Measurements from ENCODE around the gene NELFCD. TPM values are rescaled to one million over a fixed set of nuclear protein-coding genes. Genes with fewer than 3 reads are reported as not detected.

The NELFCD gene
- polyA plus RNA-seq, 1 of the 3 experiments (the other 2 are of a cell fraction) = 90.0 TPM

GRCh38 chr20:58973866-58974265 lies 7.2 kb upstream of the NELFCD start:
- Histone ChIP-seq H3K79me2 (ENCODE audit: insufficient read depth) (no peaks in the 10 kb centered on the region), H3K4me1 (ENCODE audit: control insufficient read depth in 1 of 2, insufficient read depth in 2 of 2, low read depth in 1 of 2, low read length in 1 of 2) (no peaks in the 10 kb centered on the region), H2AFZ (ENCODE audit: low read depth) (no peak overlapping the region), H3K9me3 (peaks cover 4% of the 10 kb centered on the region; the same call in 1 of the 2 replicates), H3K27ac (ENCODE audit: low read depth in 2 of 2, low read length in 1 of 2) (no peak overlapping the region), H3K36me3 (replicated peaks in 1 of 2; ENCODE audit: control insufficient read depth in 1 of 2, insufficient read depth in 2 of 2, low read length in 1 of 2) (no peaks in the 10 kb centered on the region), H3K9me2 (no peaks in the 10 kb centered on the region), H3K9ac (no peak overlapping the region), H3K4me2 (no peak overlapping the region), H4K20me1 (ENCODE audit: insufficient read depth) (no peaks in the 10 kb centered on the region), H3F3A (replicated peaks; ENCODE audit: insufficient read depth) (no peaks in the 10 kb centered on the region), H3K27me3 (ENCODE audit: insufficient read depth) (no peaks in the 10 kb centered on the region), H3K4me3 (ENCODE audit: low read depth in 2 of 2, low read length in 1 of 2) (no peak overlapping the region)
- ChIA-PET POLR2A (no interaction called here), CTCF (no interaction called here)
- 64% methylated on average over 3 of the region's 3 CpGs for WGBS (ENCODE audit: low lambda C conversion rate)
- no peak for DNase-seq
- no peak for TF ChIP-seq USF2 (IDR thresholded peaks at IDR 0.05; ENCODE audit: borderline replicate concordance, low read depth, low read length)
- TF ChIP-seq CTCF (IDR thresholded peaks at IDR 0.05) = no peak
- TF ChIP-seq GABPA (IDR thresholded peaks at IDR 0.05; ENCODE audit: low read depth) = no peak
- no peak for TF ChIP-seq RCOR1 (IDR thresholded peaks at IDR 0.05; ENCODE audit: low read length)
- no peak for TF ChIP-seq MEF2A (IDR thresholded peaks at IDR 0.05; ENCODE audit: borderline replicate concordance, low read depth)
- TF ChIP-seq GATA2 (CRISPR knock-in tag; IDR thresholded peaks at IDR 0.05) = no peak
- TF ChIP-seq FOXJ3 (CRISPR knock-in tag; IDR thresholded peaks at IDR 0.05) = no peak
- TF ChIP-seq POLR2AphosphoS5 (IDR thresholded peaks at IDR 0.05; ENCODE audit: low read depth, low read length) = no peak
- no peak for TF ChIP-seq MXI1 (IDR thresholded peaks at IDR 0.05; ENCODE audit: low read depth, low read length)
- no peak for TF ChIP-seq IRF3 (IDR thresholded peaks at IDR 0.05; ENCODE audit: low read depth, low read length)
- no peak for TF ChIP-seq EZH2phosphoT487 (IDR thresholded peaks at IDR 0.05; ENCODE audit: borderline replicate concordance, low read depth)
- TF ChIP-seq TEAD4 (IDR thresholded peaks at IDR 0.05; ENCODE audit: borderline replicate concordance, insufficient read depth) = no peak
- TF ChIP-seq, protein P1, sequence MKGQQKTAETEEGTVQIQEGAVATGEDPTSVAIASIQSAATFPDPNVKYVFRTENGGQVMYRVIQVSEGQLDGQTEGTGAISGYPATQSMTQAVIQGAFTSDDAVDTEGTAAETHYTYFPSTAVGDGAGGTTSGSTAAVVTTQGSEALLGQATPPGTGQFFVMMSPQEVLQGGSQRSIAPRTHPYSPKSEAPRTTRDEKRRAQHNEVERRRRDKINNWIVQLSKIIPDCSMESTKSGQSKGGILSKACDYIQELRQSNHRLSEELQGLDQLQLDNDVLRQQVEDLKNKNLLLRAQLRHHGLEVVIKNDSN (IDR thresholded peaks at IDR 0.05; ENCODE audit: borderline replicate concordance, low read depth) = no peak
- no peak for TF ChIP-seq NRF1 (IDR thresholded peaks at IDR 0.05; ENCODE audit: low read depth, low read length)
- no peak for TF ChIP-seq YY1 (IDR thresholded peaks at IDR 0.05; ENCODE audit: low read depth)
- TF ChIP-seq RAD21 (IDR thresholded peaks at IDR 0.05; ENCODE audit: low read length) = no peak
- no peak for TF ChIP-seq SIN3A (IDR thresholded peaks at IDR 0.05; ENCODE audit: borderline replicate concordance, low read depth, low read length)
- TF ChIP-seq NFIC (IDR thresholded peaks at IDR 0.05; ENCODE audit: borderline replicate concordance) = no peak
- TF ChIP-seq, protein P2, sequence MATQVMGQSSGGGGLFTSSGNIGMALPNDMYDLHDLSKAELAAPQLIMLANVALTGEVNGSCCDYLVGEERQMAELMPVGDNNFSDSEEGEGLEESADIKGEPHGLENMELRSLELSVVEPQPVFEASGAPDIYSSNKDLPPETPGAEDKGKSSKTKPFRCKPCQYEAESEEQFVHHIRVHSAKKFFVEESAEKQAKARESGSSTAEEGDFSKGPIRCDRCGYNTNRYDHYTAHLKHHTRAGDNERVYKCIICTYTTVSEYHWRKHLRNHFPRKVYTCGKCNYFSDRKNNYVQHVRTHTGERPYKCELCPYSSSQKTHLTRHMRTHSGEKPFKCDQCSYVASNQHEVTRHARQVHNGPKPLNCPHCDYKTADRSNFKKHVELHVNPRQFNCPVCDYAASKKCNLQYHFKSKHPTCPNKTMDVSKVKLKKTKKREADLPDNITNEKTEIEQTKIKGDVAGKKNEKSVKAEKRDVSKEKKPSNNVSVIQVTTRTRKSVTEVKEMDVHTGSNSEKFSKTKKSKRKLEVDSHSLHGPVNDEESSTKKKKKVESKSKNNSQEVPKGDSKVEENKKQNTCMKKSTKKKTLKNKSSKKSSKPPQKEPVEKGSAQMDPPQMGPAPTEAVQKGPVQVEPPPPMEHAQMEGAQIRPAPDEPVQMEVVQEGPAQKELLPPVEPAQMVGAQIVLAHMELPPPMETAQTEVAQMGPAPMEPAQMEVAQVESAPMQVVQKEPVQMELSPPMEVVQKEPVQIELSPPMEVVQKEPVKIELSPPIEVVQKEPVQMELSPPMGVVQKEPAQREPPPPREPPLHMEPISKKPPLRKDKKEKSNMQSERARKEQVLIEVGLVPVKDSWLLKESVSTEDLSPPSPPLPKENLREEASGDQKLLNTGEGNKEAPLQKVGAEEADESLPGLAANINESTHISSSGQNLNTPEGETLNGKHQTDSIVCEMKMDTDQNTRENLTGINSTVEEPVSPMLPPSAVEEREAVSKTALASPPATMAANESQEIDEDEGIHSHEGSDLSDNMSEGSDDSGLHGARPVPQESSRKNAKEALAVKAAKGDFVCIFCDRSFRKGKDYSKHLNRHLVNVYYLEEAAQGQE (IDR thresholded peaks at IDR 0.05; ENCODE audit: low read depth, low read length) = no peak
- TF ChIP-seq, protein P3, sequence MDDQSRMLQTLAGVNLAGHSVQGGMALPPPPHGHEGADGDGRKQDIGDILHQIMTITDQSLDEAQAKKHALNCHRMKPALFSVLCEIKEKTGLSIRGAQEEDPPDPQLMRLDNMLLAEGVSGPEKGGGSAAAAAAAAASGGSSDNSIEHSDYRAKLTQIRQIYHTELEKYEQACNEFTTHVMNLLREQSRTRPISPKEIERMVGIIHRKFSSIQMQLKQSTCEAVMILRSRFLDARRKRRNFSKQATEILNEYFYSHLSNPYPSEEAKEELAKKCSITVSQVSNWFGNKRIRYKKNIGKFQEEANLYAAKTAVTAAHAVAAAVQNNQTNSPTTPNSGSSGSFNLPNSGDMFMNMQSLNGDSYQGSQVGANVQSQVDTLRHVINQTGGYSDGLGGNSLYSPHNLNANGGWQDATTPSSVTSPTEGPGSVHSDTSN (IDR thresholded peaks at IDR 0.05) = no peak

Data from SK-N-SH (cell line).